Muscle layer of colon (tissue), 2 donors: ENCODE measurements around the gene NDUFV2.
"Not testable (repeated sequence)": the region's sequence is repeated elsewhere in the genome, so short reads cannot be mapped to it uniquely, and the experiment has no call there.

Experiments used
- H3K27ac ChIP-seq: one replicate; pipeline ENCODE4 v1.7.0; 2013; ENCODE audit warnings: low read depth, mild to moderate bottlenecking, low read length, moderate library complexity
- H3K27me3 ChIP-seq, 2 donors: one replicate each; pipeline ENCODE4 v1.7.0; 2013; ENCODE audit warnings: low read length in 2 of 2, mild to moderate bottlenecking in 2 of 2; ENCODE audit not compliant: insufficient read depth in 2 of 2, control insufficient read depth in 1 of 2
- H3K36me3 ChIP-seq: one replicate; pipeline ENCODE4 v1.7.0; 2013; ENCODE audit warnings: mild to moderate bottlenecking, low read length; ENCODE audit not compliant: insufficient read depth
- H3K4me1 ChIP-seq: one replicate; pipeline ENCODE4 v1.7.0; 2013; ENCODE audit warnings: mild to moderate bottlenecking, low read length; ENCODE audit not compliant: insufficient read depth
- H3K4me3 ChIP-seq, 2 donors: one replicate each; pipeline ENCODE4 v1.7.0; 2013; ENCODE audit warnings: low read length in 2 of 2, low read depth in 1 of 2, mild to moderate bottlenecking in 1 of 2, moderate library complexity in 1 of 2
- H3K9ac ChIP-seq: one replicate; pipeline ENCODE4 v1.7.0; 2013; ENCODE audit warnings: low read length
- H3K9me3 ChIP-seq: one replicate; pipeline ENCODE4 v1.7.0; 2013; ENCODE audit warnings: mild to moderate bottlenecking, low read length
- donor health status: abdominal sarcoma.
- donor health status: Adenocarcinoma of cecum.

NDUFV2 gene

GRCh38 chr18:9069601-9070000 is 32.9 kb upstream of the NDUFV2 start:
- Histone ChIP-seq H3K27me3 (no peaks in the 10 kb centered on the region), H3K9me3 (no peaks in the 10 kb centered on the region), H3K9ac (no peak overlapping the region), H3K27ac (no peak overlapping the region), H3K4me1 (no peaks in the 10 kb centered on the region), H3K4me3 (no peak overlapping the region), H3K36me3 (no peaks in the 10 kb centered on the region)

- H3K27ac ChIP-seq, result no peak overlapping the region
Observed at GRCh38 chr18:9070212-9070611, 32.3 kb upstream of the NDUFV2 start.

GRCh38 chr18:9079818-9080528 is 22.5 kb upstream of the NDUFV2 start:
- H3K9ac ChIP-seq, result no peak overlapping the region
- no peak overlapping the region for H3K27ac ChIP-seq
- H3K4me3 ChIP-seq, result no peak overlapping the region
- no peaks in the 10 kb centered on the region for H3K4me1 ChIP-seq
- no peaks in the 10 kb centered on the region for H3K9me3 ChIP-seq
- no peaks in the 10 kb centered on the region for H3K27me3 ChIP-seq
- no peaks in the 10 kb centered on the region for H3K36me3 ChIP-seq

More at GRCh38 chr18:9070212-9070611, 32.3 kb upstream of the NDUFV2 start:
- H3K4me1 ChIP-seq, result no peaks in the 10 kb centered on the region
- no peak overlapping the region for H3K4me3 ChIP-seq
- H3K9ac ChIP-seq, result no peak overlapping the region
- H3K9me3 ChIP-seq, result no peaks in the 10 kb centered on the region
- H3K36me3 ChIP-seq, result no peaks in the 10 kb centered on the region
- H3K27me3 ChIP-seq, result no peaks in the 10 kb centered on the region

GRCh38 chr18:9081940-9082339 is 20.6 kb upstream of the NDUFV2 start:
- no peaks in the 10 kb centered on the region for H3K27me3 ChIP-seq
- H3K4me1 ChIP-seq, result no peaks in the 10 kb centered on the region
- H3K4me3 ChIP-seq, result no peak overlapping the region
- no peaks in the 10 kb centered on the region for H3K9me3 ChIP-seq
- no peak overlapping the region for H3K27ac ChIP-seq
- H3K9ac ChIP-seq, result no peak overlapping the region
- H3K36me3 ChIP-seq, result no peaks in the 10 kb centered on the region

GRCh38 chr18:9082711-9083510 is 19.6 kb upstream of the NDUFV2 start:
- Histone ChIP-seq H3K4me3 (no peak overlapping the region), H3K27ac (no peak overlapping the region), H3K27me3 (no peaks in the 10 kb centered on the region), H3K4me1 (no peaks in the 10 kb centered on the region), H3K36me3 (no peaks in the 10 kb centered on the region), H3K9ac (no peak overlapping the region), H3K9me3 (no peaks in the 10 kb centered on the region)

GRCh38 chr18:9086015-9086414 is 16.5 kb upstream of the NDUFV2 start:
- H3K36me3 ChIP-seq, result no peaks in the 10 kb centered on the region
- no peak overlapping the region for H3K27ac ChIP-seq
- H3K9me3 ChIP-seq, result no peaks in the 10 kb centered on the region
- H3K4me1 ChIP-seq, result no peaks in the 10 kb centered on the region
- H3K9ac ChIP-seq, result no peak overlapping the region
- H3K27me3 ChIP-seq, result no peaks in the 10 kb centered on the region
- H3K4me3 ChIP-seq, result no peak overlapping the region

- Histone ChIP-seq H3K9me3 (no peaks in the 10 kb centered on the region), H3K36me3 (no peaks in the 10 kb centered on the region), H3K27me3 (no peaks in the 10 kb centered on the region), H3K4me1 (no peaks in the 10 kb centered on the region), H3K4me3 (no peak overlapping the region), H3K9ac (no peak overlapping the region), H3K27ac (no peak overlapping the region)
Observed at GRCh38 chr18:9086624-9087023, 15.9 kb upstream of the NDUFV2 start.

- Histone ChIP-seq H3K4me1 (no peaks in the 10 kb centered on the region), H3K27ac (no peak overlapping the region), H3K4me3 (no peak overlapping the region), H3K9me3 (no peaks in the 10 kb centered on the region), H3K27me3 (no peaks in the 10 kb centered on the region), H3K36me3 (no peaks in the 10 kb centered on the region), H3K9ac (no peak overlapping the region)
Observed at GRCh38 chr18:9087144-9087543, 15.4 kb upstream of the NDUFV2 start.

GRCh38 chr18:9088252-9088651 is 14.2 kb upstream of the NDUFV2 start:
- H3K27me3 ChIP-seq, result no peaks in the 10 kb centered on the region
- H3K4me1 ChIP-seq, result no peaks in the 10 kb centered on the region
- H3K9me3 ChIP-seq, result no peaks in the 10 kb centered on the region
- H3K4me3 ChIP-seq, result no peak overlapping the region
- no peaks in the 10 kb centered on the region for H3K36me3 ChIP-seq
- no peak overlapping the region for H3K27ac ChIP-seq
- no peak overlapping the region for H3K9ac ChIP-seq

GRCh38 chr18:9088727-9089126 is 13.8 kb upstream of the NDUFV2 start:
- H3K27ac ChIP-seq, H3K9me3 ChIP-seq, H3K4me3 ChIP-seq, H3K27me3 ChIP-seq, H3K9ac ChIP-seq, H3K4me1 ChIP-seq, H3K36me3 ChIP-seq: not testable (repeated sequence)

- no peaks in the 10 kb centered on the region for H3K27me3 ChIP-seq
- no peak overlapping the region for H3K9ac ChIP-seq
- H3K4me1 ChIP-seq, result peaks cover 19% of the 10 kb centered on the region
- H3K9me3 ChIP-seq, result no peaks in the 10 kb centered on the region
- no peaks in the 10 kb centered on the region for H3K36me3 ChIP-seq
- H3K27ac ChIP-seq, result no peak overlapping the region
- no peak overlapping the region for H3K4me3 ChIP-seq
Observed at GRCh38 chr18:9090578-9090977, 11.9 kb upstream of the NDUFV2 start.

- peaks cover 24% of the 10 kb centered on the region for H3K4me1 ChIP-seq
- H3K27me3 ChIP-seq, result no peaks in the 10 kb centered on the region
- H3K36me3 ChIP-seq, result no peaks in the 10 kb centered on the region
- no peak overlapping the region for H3K4me3 ChIP-seq
- no peak overlapping the region for H3K9ac ChIP-seq
- H3K9me3 ChIP-seq, result no peaks in the 10 kb centered on the region
- no peak overlapping the region for H3K27ac ChIP-seq
Observed at GRCh38 chr18:9091066-9091476, 11.4 kb upstream of the NDUFV2 start.
